ENCODE measurements around the gene EID3. TPM values are rescaled to one million over a fixed set of nuclear protein-coding genes. Genes with fewer than 3 reads are reported as not detected.

Gene EID3
- total RNA-seq, 2 donors from 2014 or later, result 2.9 to 3.3 TPM

DNA sequence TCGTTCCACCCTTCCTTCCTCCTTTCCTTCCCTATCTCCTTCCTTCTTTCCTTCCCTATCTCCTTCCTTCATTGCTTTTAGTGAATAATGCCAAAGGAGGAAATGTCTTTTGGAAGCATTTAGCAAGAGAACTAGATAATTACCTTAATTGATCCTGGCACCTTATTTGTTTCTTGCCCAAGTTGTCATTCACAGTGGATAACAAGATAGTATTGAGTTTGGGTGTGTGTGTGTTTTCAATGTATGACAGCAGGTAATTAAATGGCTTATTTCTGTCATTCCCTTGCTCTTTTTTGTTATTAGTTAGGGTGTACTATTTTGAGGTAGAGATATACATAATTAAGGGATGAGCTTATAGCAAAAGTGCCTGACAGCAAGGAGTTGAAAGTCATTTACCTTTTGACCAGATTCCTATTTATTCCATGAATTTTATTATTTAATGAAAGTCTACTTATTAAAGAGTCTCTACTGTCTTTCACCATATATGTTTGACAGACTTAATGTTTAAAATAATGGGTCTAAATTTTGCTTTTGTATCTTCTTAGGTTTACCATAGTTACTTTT, 30.2 kb downstream of the EID3 start:
- H3K9me3 ChIP-seq, result no peaks in the 10 kb centered on the region
- H3K27me3 ChIP-seq, result no peaks in the 10 kb centered on the region
- TF ChIP-seq, protein P1, sequence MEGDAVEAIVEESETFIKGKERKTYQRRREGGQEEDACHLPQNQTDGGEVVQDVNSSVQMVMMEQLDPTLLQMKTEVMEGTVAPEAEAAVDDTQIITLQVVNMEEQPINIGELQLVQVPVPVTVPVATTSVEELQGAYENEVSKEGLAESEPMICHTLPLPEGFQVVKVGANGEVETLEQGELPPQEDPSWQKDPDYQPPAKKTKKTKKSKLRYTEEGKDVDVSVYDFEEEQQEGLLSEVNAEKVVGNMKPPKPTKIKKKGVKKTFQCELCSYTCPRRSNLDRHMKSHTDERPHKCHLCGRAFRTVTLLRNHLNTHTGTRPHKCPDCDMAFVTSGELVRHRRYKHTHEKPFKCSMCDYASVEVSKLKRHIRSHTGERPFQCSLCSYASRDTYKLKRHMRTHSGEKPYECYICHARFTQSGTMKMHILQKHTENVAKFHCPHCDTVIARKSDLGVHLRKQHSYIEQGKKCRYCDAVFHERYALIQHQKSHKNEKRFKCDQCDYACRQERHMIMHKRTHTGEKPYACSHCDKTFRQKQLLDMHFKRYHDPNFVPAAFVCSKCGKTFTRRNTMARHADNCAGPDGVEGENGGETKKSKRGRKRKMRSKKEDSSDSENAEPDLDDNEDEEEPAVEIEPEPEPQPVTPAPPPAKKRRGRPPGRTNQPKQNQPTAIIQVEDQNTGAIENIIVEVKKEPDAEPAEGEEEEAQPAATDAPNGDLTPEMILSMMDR (IDR thresholded peaks at IDR 0.05), result no peak
- DNase-seq (ENCODE audit: low spot score), result no peak
- H3K4me1 ChIP-seq, result no peaks in the 10 kb centered on the region
- H3K27ac ChIP-seq, result no peak overlapping the region
- H3K4me3 ChIP-seq, result no peak overlapping the region
- H3K36me3 ChIP-seq, result peaks cover 90% of the 10 kb centered on the region

DNA sequence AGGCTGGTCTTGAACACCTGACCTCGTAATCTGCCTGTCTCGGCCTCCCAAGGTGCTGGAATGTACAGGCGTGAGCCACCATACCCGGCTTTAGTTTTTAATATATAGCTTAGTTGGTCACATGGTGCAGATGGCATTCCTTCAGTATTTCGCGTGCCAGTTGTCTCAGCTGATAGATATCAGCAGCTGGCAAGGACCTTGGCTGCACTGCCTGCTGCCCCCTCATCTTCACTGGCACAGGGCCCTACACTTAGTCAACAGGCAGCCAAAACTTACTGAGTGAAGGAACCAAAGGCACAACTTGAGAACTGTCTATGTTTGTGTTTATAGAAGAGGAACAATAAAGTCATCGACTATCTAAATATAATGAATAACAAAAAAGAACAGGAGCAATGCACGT, 31.0 kb downstream of the EID3 start:
- no peak for DNase-seq (ENCODE audit: low spot score)
- Histone ChIP-seq H3K27ac (no peak overlapping the region), H3K4me3 (no peak overlapping the region), H3K27me3 (no peaks in the 10 kb centered on the region), H3K36me3 (peaks cover 90% of the 10 kb centered on the region), H3K9me3 (no peaks in the 10 kb centered on the region), H3K4me1 (peaks cover 0 to 5% of the 10 kb centered on the region in 2 donors)
- TF ChIP-seq, protein P1 (IDR thresholded peaks at IDR 0.05), result no peak

GRCh38 chr12:104336115-104336514, 32.6 kb downstream of the EID3 start:
- no peaks in the 10 kb centered on the region for H3K27me3 ChIP-seq
- TF ChIP-seq, protein P1 (IDR thresholded peaks at IDR 0.05), result no peak
- DNase-seq (ENCODE audit: low spot score), result no peak

GRCh38 chr12:104337030-104337558, 33.6 kb downstream of the EID3 start:
- no peaks in the 10 kb centered on the region for H3K27me3 ChIP-seq
- TF ChIP-seq, protein P1 (IDR thresholded peaks at IDR 0.05), result no peak
- no peaks in the 10 kb centered on the region for H3K9me3 ChIP-seq
- DNase-seq (ENCODE audit: low spot score), result no peak
- no peak overlapping the region for H3K4me3 ChIP-seq
- peaks cover 0 to 22% of the 10 kb centered on the region in 2 donors for H3K4me1 ChIP-seq
- H3K36me3 ChIP-seq, result peaks cover 97% of the 10 kb centered on the region
- no peak overlapping the region for H3K27ac ChIP-seq

More at GRCh38 chr12:104336115-104336514, 32.6 kb downstream of the EID3 start:
- H3K4me1 ChIP-seq, result peaks cover 0 to 20% of the 10 kb centered on the region in 2 donors
- no peak overlapping the region for H3K4me3 ChIP-seq
- no peak overlapping the region for H3K27ac ChIP-seq
- peaks cover 97% of the 10 kb centered on the region for H3K36me3 ChIP-seq
- H3K9me3 ChIP-seq, result no peaks in the 10 kb centered on the region

DNA sequence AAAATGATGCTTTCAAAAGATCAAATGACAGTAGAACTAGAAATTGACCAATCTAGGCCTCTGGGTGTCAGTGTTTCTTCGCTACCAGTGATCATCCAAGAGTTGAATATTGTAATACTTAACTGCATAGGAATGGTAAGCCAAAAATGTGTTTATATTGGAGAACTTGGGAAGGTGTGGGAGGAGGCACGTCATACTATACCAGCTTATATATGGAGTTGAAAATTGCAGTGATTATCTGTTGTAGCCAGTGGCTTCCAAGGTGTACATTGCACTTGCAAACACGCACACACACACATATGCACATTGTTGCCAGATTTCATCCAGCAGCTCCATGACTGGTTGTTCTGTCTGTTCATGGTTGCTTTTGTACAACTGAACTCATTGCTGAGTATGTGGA, 36.1 kb downstream of the EID3 start:
- Histone ChIP-seq H3K27me3 (no peaks in the 10 kb centered on the region), H3K4me1 (peaks cover 0 to 38% of the 10 kb centered on the region in 2 donors), H3K4me3 (no peak overlapping the region), H3K36me3 (peaks cover 92% of the 10 kb centered on the region), H3K27ac (no peak overlapping the region), H3K9me3 (no peaks in the 10 kb centered on the region)
- TF ChIP-seq, protein P1 (IDR thresholded peaks at IDR 0.05), result no peak
- DNase-seq (ENCODE audit: low spot score), result no peak

DNA sequence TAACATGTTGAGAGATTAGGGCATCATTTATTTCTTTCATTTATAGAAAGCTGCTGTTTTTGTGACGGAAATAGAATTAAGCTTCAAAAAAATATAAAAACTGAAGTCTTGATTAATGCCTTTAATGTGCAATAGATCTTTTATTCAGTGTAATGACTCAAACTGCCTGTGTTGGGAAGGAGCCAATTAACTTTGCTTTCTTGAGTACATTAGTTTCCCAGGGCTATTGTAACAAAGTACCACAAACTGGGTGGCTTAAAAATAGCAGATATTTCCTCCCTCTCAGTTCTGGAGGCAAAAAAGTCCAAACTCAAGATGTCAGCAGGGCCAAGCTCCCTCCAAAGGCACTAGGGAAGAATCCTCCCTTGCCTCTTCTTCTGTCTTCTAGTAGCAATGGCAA, 36.6 kb downstream of the EID3 start:
- Histone ChIP-seq H3K27ac (no peak overlapping the region), H3K36me3 (peaks cover 87% of the 10 kb centered on the region), H3K4me1 (peaks cover 0 to 43% of the 10 kb centered on the region in 2 donors), H3K4me3 (no peak overlapping the region), H3K9me3 (no peaks in the 10 kb centered on the region), H3K27me3 (no peaks in the 10 kb centered on the region)
- no peak for DNase-seq (ENCODE audit: low spot score)
- TF ChIP-seq, protein P1 (IDR thresholded peaks at IDR 0.05), result no peak

Data from right atrium auricular region (tissue), 2 donors.